Measurements from ENCODE around the gene AKAP6.

The AKAP6 gene

DNA sequence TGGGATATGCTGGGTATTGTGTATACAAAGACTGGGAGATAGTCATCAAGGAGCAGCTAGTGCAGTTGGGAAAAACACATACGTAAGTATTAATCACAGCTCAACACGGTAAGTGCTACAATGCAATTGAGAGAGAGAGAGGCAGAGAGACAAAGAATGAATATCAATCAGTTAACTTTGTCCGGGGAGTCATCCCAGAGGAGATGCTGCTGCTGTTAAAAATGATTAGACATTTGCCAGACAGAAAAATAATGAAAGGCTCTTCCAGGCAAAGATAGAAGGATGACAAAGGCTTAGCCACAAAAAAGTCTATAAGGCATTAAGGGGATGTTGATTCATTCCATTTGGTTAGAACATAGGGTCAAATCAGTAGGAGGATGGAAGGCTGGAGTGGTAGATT is 45.1 kb downstream of the AKAP6 start:
- in situ Hi-C loops (cut with HindIII; ENCODE audit: low pct_ligation_motif_present, low sequenced_read_pairs), result no loop called here
- no peak overlapping the region for H3K4me3 ChIP-seq (ENCODE audit: low read depth, low read length)

DNA sequence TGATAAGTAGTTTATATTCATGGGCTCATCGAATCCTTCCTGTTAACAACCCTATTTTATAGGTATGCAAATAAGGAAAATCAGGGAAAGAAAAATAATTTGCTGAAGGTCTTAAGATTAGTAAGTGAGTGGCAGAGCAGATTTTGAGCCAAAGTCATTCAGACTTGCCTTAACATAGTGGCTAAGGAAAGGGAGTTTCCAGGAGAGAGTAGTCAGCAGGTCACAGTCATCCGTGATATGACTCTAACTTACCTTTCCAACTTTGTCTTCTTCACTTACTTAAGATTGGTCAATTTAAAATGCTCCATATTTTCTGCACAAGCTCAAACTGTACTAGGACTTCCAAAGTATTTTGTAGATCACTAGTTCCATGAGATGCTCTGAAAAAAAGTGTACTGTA is 46.6 kb downstream of the AKAP6 start:
- Histone ChIP-seq H3K27me3 (replicated peaks) (no peaks in the 10 kb centered on the region), H3K36me3 (replicated peaks) (no peaks in the 10 kb centered on the region), H3K4me3 (ENCODE audit: low read depth, low read length) (no peak overlapping the region), H3K27ac (no peak overlapping the region)
- no peak for DNase-seq
- no peak for TF ChIP-seq CTCF (IDR thresholded peaks at IDR 0.05; ENCODE audit: low read depth, low read length, missing control alignments)
- in situ Hi-C loops (cut with HindIII; ENCODE audit: low pct_ligation_motif_present, low sequenced_read_pairs), result no loop called here

More for the DNA sequence above, 45.1 kb downstream of the AKAP6 start:
- H3K27me3 ChIP-seq (replicated peaks), result no peaks in the 10 kb centered on the region
- DNase-seq, result no peak
- TF ChIP-seq CTCF (IDR thresholded peaks at IDR 0.05; ENCODE audit: low read depth, low read length, missing control alignments), result no peak
- H3K27ac ChIP-seq, result peak overlapping the region; percentile 0
- H3K36me3 ChIP-seq (replicated peaks), result no peaks in the 10 kb centered on the region

DNA sequence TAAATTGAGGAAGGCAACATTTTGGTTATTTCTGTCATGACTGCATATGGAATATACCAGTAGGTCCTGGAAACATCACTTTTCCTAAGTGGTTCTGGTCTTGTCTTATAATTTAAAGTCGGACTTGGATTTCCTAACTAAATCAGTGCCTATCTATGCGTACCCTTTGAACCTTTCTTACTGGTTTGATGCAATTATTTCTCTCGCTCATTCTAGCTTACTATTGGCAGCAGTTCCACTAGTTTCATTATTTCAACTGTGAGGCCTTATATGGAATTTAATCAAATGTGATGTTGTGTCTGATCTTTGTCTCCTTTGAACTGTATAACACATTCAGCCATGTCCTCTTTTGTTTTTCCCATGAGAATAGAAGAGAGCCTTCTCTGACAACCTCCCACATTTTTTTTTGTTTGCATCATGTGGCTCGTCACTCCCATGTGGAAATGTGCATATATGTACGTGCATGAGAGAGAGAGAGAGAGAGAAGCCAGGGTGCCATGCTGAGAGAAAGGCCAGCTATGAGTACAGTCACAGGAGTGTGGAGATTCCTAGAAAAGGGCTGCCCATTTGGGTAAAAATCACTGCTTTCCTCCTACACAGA is 48.0 kb downstream of the AKAP6 start:
- TF ChIP-seq CTCF (IDR thresholded peaks at IDR 0.05; ENCODE audit: low read depth, low read length, missing control alignments), result no peak
- Histone ChIP-seq H3K27ac (no peak overlapping the region), H3K4me3 (ENCODE audit: low read depth, low read length) (no peak overlapping the region), H3K27me3 (replicated peaks) (no peaks in the 10 kb centered on the region), H3K36me3 (replicated peaks) (no peaks in the 10 kb centered on the region)
- in situ Hi-C loops (cut with HindIII; ENCODE audit: low pct_ligation_motif_present, low sequenced_read_pairs), result no loop called here
- DNase-seq, result no peak

GRCh38 chr14:32378284-32378683 is 49.2 kb downstream of the AKAP6 start:
- no peak overlapping the region for H3K4me3 ChIP-seq (ENCODE audit: low read depth, low read length)
- H3K27ac ChIP-seq, result no peak overlapping the region
- in situ Hi-C loops (cut with HindIII; ENCODE audit: low pct_ligation_motif_present, low sequenced_read_pairs), result no loop called here
- no peak for DNase-seq
- H3K36me3 ChIP-seq (replicated peaks), result no peaks in the 10 kb centered on the region
- no peaks in the 10 kb centered on the region for H3K27me3 ChIP-seq (replicated peaks)
- TF ChIP-seq CTCF (IDR thresholded peaks at IDR 0.05; ENCODE audit: low read depth, low read length, missing control alignments), result no peak

- H3K36me3 ChIP-seq (replicated peaks), result no peaks in the 10 kb centered on the region
- no peak for DNase-seq
- H3K4me3 ChIP-seq (ENCODE audit: low read depth, low read length), result no peak overlapping the region
- in situ Hi-C loops (cut with HindIII; ENCODE audit: low pct_ligation_motif_present, low sequenced_read_pairs), result no loop called here
- no peak for TF ChIP-seq CTCF (IDR thresholded peaks at IDR 0.05; ENCODE audit: low read depth, low read length, missing control alignments)
- H3K27ac ChIP-seq, result no peak overlapping the region
- H3K27me3 ChIP-seq (replicated peaks), result no peaks in the 10 kb centered on the region
Measured at GRCh38 chr14:32379447-32379846, 50.3 kb downstream of the AKAP6 start.

DNA sequence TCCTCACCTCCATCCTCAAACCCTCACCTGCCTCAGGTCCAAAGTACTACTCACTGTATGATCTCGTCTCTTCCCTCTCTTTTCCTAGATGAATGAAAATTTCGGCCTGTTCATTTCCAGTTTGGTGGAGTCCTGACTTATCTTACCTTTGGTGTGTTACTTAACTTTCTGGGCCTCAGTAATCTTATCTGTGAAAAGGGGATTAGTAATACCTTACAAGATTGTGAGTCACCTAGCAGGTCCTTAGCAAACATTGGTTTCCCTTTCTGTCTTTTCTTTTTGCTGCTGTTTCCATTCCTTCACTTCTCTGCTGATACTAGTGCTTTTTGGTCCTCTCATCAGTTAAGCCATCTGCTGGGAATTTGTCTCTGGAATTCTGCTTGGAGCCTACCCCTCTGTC is 52.8 kb downstream of the AKAP6 start:
- Histone ChIP-seq H3K27ac (no peak overlapping the region), H3K36me3 (replicated peaks) (no peaks in the 10 kb centered on the region), H3K27me3 (replicated peaks) (no peaks in the 10 kb centered on the region), H3K4me3 (ENCODE audit: low read depth, low read length) (no peak overlapping the region)
- no peak for TF ChIP-seq CTCF (IDR thresholded peaks at IDR 0.05; ENCODE audit: low read depth, low read length, missing control alignments)
- DNase-seq, result no peak
- in situ Hi-C loops (cut with HindIII; ENCODE audit: low pct_ligation_motif_present, low sequenced_read_pairs), result no loop called here
